HepG2 (cell line): ENCODE results near the gene TRIM66. TPM values are rescaled to one million over a fixed set of nuclear protein-coding genes. Genes with fewer than 3 reads are reported as not detected.
A peak's percentile ranks its signal among the peaks of the same experiment; 100 is the strongest.

Experiments used
- HMGXB3 ChIP-seq: sonication (generic); formaldehyde crosslinking; IDR thresholded peaks from 2 replicates; pipeline ENCODE4 v1.4.0; 2020; ENCODE audit warnings: missing genetic modification reagents, borderline replicate concordance
- HNF4A ChIP-seq: sonication (generic); formaldehyde crosslinking; IDR thresholded peaks from 2 replicates; pipeline ENCODE4 v1.4.0; 2020; ENCODE audit warnings: missing genetic modification reagents
- HNRNPK ChIP-seq: fragments of 200-400 bp; formaldehyde crosslinking; IDR thresholded peaks from 2 replicates; pipeline ENCODE4 v1.6.1; 2018; ENCODE audit warnings: low read length, low read depth, moderate library complexity, mild to moderate bottlenecking; ENCODE audit not compliant: poor library complexity, severe bottlenecking
- NCOA2 ChIP-seq: sonication (generic); formaldehyde crosslinking; IDR thresholded peaks from 2 replicates; pipeline ENCODE4 v1.8.0; 2022; ENCODE audit warnings: inconsistent platforms
- PBX3 ChIP-seq: sonication (generic); formaldehyde crosslinking; IDR thresholded peaks from 2 replicates; pipeline ENCODE4 v1.8.1; 2023; ENCODE audit warnings: missing genetic modification reagents, inconsistent platforms, borderline replicate concordance
- RXRB ChIP-seq: IDR thresholded peaks from 2 replicates; pipeline ENCODE4 v1.6.1; 2016; ENCODE audit warnings: borderline replicate concordance, missing genetic modification reagents, missing compliant biosample characterization
- SRY ChIP-seq: sonication (generic); formaldehyde crosslinking; IDR thresholded peaks from 2 replicates; pipeline ENCODE4 v1.8.0; 2022; ENCODE audit warnings: mild to moderate bottlenecking, missing genetic modification reagents
- ZNF17 ChIP-seq: sonication (generic); formaldehyde crosslinking; IDR thresholded peaks from 2 replicates; pipeline ENCODE4 v1.5.0; 2020; ENCODE audit warnings: mild to moderate bottlenecking, missing genetic modification reagents
- ZNF546 ChIP-seq: sonication (generic); formaldehyde crosslinking; conservative IDR thresholded peaks from 2 replicates; pipeline ENCODE4 v1.8.1; 2023; ENCODE audit warnings: mild to moderate bottlenecking, missing genetic modification reagents
- polyA plus RNA-seq, 8 experiments: library from polyadenylated mRNA; depleted of rRNA in 3 of 8; stranded (reverse) in 7 of 8; unstranded in 1 of 8; fragments of >200 nt; fragmentation: Illumina TruSeq in 4 of 8; extraction: Trizol in 4 of 8; gene quantifications; 2 replicates each; pipeline versions ENCODE4 v1.2.1 to v1.2.3, GENCODE V29; 2011 to 2016; ENCODE audit warnings: low read depth in 4 of 8, missing spikeins in 1 of 8, mixed read lengths in 1 of 8; ENCODE audit not compliant: insufficient read depth in 1 of 8
- total RNA-seq, 5 experiments: library from RNA; depleted of rRNA; stranded (reverse); fragments of >200 nt; fragmentation: Illumina TruSeq; extraction: Trizol; gene quantifications; 2 replicates each; pipeline ENCODE4 v1.2.3, GENCODE V29; 2016; ENCODE audit warnings: low read depth in 1 of 5
- TF ChIP-seq, protein P1 (sequence below): sonication (generic); formaldehyde crosslinking; IDR thresholded peaks from 2 replicates; pipeline ENCODE4 v1.4.0; 2020; ENCODE audit warnings: mild to moderate bottlenecking, missing genetic modification reagents
- TF ChIP-seq, protein P2 (sequence below): sonication (generic); formaldehyde crosslinking; IDR thresholded peaks from 2 replicates; pipeline ENCODE4 v1.4.0; 2020; ENCODE audit warnings: missing genetic modification reagents
- TF ChIP-seq, protein P3 (sequence below): sonication (generic); formaldehyde crosslinking; IDR thresholded peaks from 2 replicates; pipeline ENCODE4 v1.5.1; 2020; ENCODE audit warnings: mild to moderate bottlenecking, moderate library complexity, missing genetic modification reagents

Gene TRIM66
- total and polyA plus RNA-seq, 2 of the 13 experiments (the other 11 are each of a cell fraction or from before 2014, with no cell fraction given) = 4.9 to 6.1 TPM

DNA sequence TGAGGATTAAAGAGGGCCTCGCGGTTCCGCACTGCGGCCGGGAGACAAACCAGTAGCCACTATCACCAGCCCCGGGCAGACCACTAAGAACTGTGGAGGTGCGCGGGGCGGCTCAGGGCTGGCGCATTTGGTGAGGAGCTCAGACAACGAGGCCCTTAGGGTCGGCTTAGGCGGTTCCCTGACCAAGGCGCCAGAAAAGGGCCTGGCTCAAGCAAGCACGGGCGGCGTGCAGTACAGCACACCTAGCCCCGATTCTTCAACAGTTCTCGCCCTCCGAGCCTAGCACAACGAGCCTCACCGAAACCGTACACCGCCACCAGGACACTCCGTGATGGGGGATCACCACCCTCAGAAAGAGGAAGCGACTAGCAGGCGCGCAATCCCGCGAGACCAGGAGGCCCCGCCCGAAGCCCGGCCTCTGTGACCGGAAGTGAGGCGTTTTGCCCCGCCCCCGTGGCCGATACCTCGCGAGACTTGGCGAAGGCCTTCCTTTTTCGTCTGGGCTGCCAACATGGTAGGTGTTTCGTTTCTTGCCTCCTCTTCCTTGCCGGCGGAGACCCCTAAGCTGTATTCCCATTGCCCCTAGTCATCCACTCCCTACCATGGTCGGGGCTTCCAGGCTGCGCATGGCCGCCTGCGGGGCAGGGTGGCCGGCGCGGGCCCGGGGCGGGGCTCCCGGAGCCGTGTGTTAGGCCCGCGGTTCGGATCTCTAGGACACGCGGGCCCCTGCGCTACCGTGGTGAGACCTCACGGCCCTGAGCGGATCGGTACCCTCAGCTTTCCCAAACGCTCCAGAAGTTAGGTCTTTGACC is at the start of gene TRIM66, which contains the start of gene RPL27A (continued):
- no peak; the same call in 1 of the 2 replicates for TF ChIP-seq HMGXB3 (CRISPR knock-in tag)
- TF ChIP-seq PBX3 (CRISPR knock-in tag) = no peak
- peak; percentile 23; the same call in 1 of the 2 replicates for TF ChIP-seq ZNF546
- TF ChIP-seq NCOA2 (CRISPR knock-in tag) = peak; percentile 34; the same call in 1 of the 2 replicates
- TF ChIP-seq ZNF17 (CRISPR knock-in tag) = no peak
- TF ChIP-seq SRY (CRISPR knock-in tag) = peak; percentile 86; the same call in 1 of the 2 replicates
- TF ChIP-seq, protein P1, sequence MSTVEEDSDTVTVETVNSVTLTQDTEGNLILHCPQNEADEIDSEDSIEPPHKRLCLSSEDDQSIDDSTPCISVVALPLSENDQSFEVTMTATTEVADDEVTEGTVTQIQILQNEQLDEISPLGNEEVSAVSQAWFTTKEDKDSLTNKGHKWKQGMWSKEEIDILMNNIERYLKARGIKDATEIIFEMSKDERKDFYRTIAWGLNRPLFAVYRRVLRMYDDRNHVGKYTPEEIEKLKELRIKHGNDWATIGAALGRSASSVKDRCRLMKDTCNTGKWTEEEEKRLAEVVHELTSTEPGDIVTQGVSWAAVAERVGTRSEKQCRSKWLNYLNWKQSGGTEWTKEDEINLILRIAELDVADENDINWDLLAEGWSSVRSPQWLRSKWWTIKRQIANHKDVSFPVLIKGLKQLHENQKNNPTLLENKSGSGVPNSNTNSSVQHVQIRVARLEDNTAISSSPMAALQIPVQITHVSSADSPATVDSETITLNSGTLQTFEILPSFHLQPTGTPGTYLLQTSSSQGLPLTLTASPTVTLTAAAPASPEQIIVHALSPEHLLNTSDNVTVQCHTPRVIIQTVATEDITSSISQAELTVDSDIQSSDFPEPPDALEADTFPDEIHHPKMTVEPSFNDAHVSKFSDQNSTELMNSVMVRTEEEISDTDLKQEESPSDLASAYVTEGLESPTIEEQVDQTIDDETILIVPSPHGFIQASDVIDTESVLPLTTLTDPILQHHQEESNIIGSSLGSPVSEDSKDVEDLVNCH (CRISPR knock-in tag) = no peak
- TF ChIP-seq RXRB (CRISPR knock-in tag) = no peak
- TF ChIP-seq HNF4A (CRISPR knock-in tag) = peak; percentile 22; the same call in 1 of the 2 replicates
- TF ChIP-seq, protein P2, sequence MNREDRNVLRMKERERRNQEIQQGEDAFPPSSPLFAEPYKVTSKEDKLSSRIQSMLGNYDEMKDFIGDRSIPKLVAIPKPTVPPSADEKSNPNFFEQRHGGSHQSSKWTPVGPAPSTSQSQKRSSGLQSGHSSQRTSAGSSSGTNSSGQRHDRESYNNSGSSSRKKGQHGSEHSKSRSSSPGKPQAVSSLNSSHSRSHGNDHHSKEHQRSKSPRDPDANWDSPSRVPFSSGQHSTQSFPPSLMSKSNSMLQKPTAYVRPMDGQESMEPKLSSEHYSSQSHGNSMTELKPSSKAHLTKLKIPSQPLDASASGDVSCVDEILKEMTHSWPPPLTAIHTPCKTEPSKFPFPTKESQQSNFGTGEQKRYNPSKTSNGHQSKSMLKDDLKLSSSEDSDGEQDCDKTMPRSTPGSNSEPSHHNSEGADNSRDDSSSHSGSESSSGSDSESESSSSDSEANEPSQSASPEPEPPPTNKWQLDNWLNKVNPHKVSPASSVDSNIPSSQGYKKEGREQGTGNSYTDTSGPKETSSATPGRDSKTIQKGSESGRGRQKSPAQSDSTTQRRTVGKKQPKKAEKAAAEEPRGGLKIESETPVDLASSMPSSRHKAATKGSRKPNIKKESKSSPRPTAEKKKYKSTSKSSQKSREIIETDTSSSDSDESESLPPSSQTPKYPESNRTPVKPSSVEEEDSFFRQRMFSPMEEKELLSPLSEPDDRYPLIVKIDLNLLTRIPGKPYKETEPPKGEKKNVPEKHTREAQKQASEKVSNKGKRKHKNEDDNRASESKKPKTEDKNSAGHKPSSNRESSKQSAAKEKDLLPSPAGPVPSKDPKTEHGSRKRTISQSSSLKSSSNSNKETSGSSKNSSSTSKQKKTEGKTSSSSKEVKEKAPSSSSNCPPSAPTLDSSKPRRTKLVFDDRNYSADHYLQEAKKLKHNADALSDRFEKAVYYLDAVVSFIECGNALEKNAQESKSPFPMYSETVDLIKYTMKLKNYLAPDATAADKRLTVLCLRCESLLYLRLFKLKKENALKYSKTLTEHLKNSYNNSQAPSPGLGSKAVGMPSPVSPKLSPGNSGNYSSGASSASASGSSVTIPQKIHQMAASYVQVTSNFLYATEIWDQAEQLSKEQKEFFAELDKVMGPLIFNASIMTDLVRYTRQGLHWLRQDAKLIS = no peak; the same call in 1 of the 2 replicates
- TF ChIP-seq, protein P3, sequence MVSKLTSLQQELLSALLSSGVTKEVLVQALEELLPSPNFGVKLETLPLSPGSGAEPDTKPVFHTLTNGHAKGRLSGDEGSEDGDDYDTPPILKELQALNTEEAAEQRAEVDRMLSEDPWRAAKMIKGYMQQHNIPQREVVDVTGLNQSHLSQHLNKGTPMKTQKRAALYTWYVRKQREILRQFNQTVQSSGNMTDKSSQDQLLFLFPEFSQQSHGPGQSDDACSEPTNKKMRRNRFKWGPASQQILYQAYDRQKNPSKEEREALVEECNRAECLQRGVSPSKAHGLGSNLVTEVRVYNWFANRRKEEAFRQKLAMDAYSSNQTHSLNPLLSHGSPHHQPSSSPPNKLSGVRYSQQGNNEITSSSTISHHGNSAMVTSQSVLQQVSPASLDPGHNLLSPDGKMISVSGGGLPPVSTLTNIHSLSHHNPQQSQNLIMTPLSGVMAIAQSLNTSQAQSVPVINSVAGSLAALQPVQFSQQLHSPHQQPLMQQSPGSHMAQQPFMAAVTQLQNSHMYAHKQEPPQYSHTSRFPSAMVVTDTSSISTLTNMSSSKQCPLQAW (CRISPR knock-in tag) = peak; percentile 70
- TF ChIP-seq HNRNPK = no peak
